Stomach (tissue), 9 donors: ENCODE results near the gene TBCD. TPM values are rescaled to one million over a fixed set of nuclear protein-coding genes. Genes with fewer than 3 reads are reported as not detected.

Experiments
- DNase-seq, 2 donors: peaks; one replicate each; pipeline versions ENCODE4 v3.0.0 to v3.0.0-alpha.2; 2013 to 2019
- H3K27ac ChIP-seq, 5 donors: fragments of 200-600 bp in 4 of 5; sonication (generic) in 4 of 5; one replicate each; pipeline ENCODE4 v1.5.1; 2013 to 2019; ENCODE audit warnings: mild to moderate bottlenecking in 1 of 5, moderate library complexity in 1 of 5
- H3K27me3 ChIP-seq, 3 donors: fragments of 200-600 bp; sonication (generic); one replicate each; pipeline ENCODE4 v1.5.1; 2017 to 2019; ENCODE audit warnings: mixed run types in 1 of 3
- H3K36me3 ChIP-seq, 4 donors: fragments of 200-600 bp; sonication (generic); 1 replicate in 3 of 4; 2 replicates in 1 of 4; pipeline ENCODE4 v1.5.1; 2016 to 2019
- H3K4me1 ChIP-seq, 4 donors: fragments of 200-600 bp; sonication (generic); one replicate each; pipeline ENCODE4 v1.5.1; 2016 to 2019
- H3K4me3 ChIP-seq, 4 donors: fragments of 200-600 bp; sonication (generic) in 3 of 4; one replicate each; pipeline ENCODE4 v1.5.1; 2016 to 2019; ENCODE audit warnings: mild to moderate bottlenecking in 1 of 4
- H3K9me3 ChIP-seq, 4 donors: fragments of 200-600 bp; sonication (generic); one replicate each; pipeline ENCODE4 v1.5.1; 2016 to 2019
- EP300 ChIP-seq: sonication (generic); formaldehyde crosslinking; IDR thresholded peaks from one replicate; pipeline ENCODE4 v1.6.1; 2017; ENCODE audit warnings: antibody characterized with exemption
- POLR2A ChIP-seq, 4 donors: fragments of 450-650 bp; IDR thresholded peaks; one replicate each; pipeline ENCODE4 v1.6.1; 2016; ENCODE audit warnings: antibody characterized with exemption in 4 of 4, control low read depth in 2 of 4, mild to moderate bottlenecking in 1 of 4, moderate library complexity in 1 of 4
- POLR2AphosphoS5 ChIP-seq, 3 donors: sonication (generic); formaldehyde crosslinking; IDR thresholded peaks; one replicate each; pipeline ENCODE4 v1.6.1; 2016; ENCODE audit warnings: antibody characterized with exemption in 3 of 3
- WGBS, 5 donors: extraction: QIAGEN DNeasy Blood & Tissue Kit in 3 of 5; methylation state at CpG; one replicate each; pipeline versions ENCODE4 v1.1.5 to v1.1.7; 2013 to 2018; 5-methylcytosine and 5-hydroxymethylcytosine counted together
- intact Hi-C: fragments of 100-400 bp; cut with DNase I; formaldehyde crosslinking; loops from one replicate; pipeline ENCODE4 v1.15.1; 2023; ENCODE audit warnings: low total_unique reads
- polyA plus RNA-seq, 3 donors: library from polyadenylated mRNA; stranded (reverse); fragments of 200-250 nt; gene quantifications; one replicate each; pipeline ENCODE4 v1.2.3, GENCODE V29; 2013
- total RNA-seq, 5 donors: library from RNA; depleted of rRNA; stranded (reverse); fragments of >200 nt; gene quantifications; one replicate each; pipeline versions ENCODE4 v1.1.0 to v1.2.3, GENCODE V29; 2014 to 2016
- TF ChIP-seq, protein P1 (sequence below), 7 experiments: fragments of 450-650 bp in 4 of 7; fragments of 200-600 bp in 3 of 7; sonication (generic) in 3 of 7; IDR thresholded peaks; one replicate each; pipeline ENCODE4 v1.5.1; 2016 to 2019; ENCODE audit warnings: antibody characterized with exemption in 7 of 7, control low read depth in 2 of 7, mild to moderate bottlenecking in 1 of 7
- donor health status: healthy with polysubstance abuse.
- donor health status: Bipolar disorder and iron deficiency.
- donor health status: healthy.

The TBCD gene
- total and polyA plus RNA-seq, 8 donors = 51.2 to 155 (median 101) TPM

DNA sequence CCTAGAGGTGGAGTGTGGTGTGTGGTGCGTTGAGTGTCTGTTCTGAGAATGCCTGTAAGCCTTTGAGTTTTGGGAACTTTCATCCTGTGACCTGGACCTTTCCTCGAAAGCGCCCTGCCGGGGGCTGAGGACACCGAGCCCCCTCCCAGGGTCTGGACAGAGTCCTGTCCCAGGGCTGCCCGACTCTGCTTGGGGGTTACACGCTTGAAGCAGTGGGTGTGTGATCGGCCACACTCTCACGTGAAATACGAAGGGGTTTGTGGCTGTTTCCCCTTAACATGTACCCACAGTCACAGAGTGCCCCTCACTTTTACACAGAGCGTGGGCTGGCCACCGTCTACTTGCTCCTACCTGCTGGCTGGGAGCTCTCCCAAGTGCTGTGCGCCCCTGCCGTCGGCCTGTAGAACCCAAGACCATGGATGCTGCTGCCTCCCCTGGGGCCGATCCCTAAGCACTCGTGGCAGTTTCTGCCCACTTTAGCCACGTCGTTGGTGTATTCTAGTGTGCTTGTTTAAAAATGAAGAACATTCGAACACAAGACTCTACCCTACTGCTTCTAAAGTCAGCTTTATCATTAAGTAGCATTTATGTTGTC lies 81.1 kb downstream of the TBCD start:
- TF ChIP-seq EP300 (no peak), POLR2A (IDR thresholded peaks at IDR 0.05) (no peak), POLR2AphosphoS5 (IDR thresholded peaks at IDR 0.05) (no peak)
- TF ChIP-seq, protein P1, sequence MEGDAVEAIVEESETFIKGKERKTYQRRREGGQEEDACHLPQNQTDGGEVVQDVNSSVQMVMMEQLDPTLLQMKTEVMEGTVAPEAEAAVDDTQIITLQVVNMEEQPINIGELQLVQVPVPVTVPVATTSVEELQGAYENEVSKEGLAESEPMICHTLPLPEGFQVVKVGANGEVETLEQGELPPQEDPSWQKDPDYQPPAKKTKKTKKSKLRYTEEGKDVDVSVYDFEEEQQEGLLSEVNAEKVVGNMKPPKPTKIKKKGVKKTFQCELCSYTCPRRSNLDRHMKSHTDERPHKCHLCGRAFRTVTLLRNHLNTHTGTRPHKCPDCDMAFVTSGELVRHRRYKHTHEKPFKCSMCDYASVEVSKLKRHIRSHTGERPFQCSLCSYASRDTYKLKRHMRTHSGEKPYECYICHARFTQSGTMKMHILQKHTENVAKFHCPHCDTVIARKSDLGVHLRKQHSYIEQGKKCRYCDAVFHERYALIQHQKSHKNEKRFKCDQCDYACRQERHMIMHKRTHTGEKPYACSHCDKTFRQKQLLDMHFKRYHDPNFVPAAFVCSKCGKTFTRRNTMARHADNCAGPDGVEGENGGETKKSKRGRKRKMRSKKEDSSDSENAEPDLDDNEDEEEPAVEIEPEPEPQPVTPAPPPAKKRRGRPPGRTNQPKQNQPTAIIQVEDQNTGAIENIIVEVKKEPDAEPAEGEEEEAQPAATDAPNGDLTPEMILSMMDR (IDR thresholded peaks at IDR 0.05) = no peak
- intact Hi-C loops = no loop called here
- H3K9me3 ChIP-seq = no peaks in the 10 kb centered on the region
- H3K27me3 ChIP-seq = no peaks in the 10 kb centered on the region
- no peak overlapping the region for H3K4me3 ChIP-seq
- no peak overlapping the region for H3K27ac ChIP-seq
- peaks cover 0 to 6% (median 3%) of the 10 kb centered on the region in 4 donors for H3K4me1 ChIP-seq
- no peak for DNase-seq
- 93 to 97% (median 94%) methylated on average over 17 to 20 of the region's 20 CpGs for WGBS, 5 donors
- peaks cover 5 to 37% (median 33%) of the 10 kb centered on the region in 4 donors for H3K36me3 ChIP-seq

DNA sequence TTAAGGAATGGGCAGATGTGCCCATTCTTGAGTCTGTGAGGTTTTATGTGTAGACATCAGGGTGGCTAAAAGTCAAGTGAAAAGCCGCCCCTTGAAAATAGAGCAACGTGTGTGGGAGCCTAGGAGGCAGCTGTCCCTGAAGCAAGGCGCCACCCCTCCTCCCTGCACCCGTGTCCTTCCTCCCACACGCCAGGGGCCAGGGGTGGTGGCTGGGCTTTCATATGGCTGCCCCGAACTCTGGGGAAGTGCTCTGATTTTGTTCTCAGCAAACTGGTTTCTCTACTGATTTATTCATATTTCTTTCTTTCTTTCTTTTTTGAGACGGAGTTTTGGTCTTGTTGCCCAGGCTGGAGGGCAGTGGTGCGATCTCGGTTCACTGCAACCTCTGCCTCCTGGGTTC lies 83.3 kb downstream of the TBCD start:
- intact Hi-C loops = no loop called here
- peaks cover 4 to 24% (median 23%) of the 10 kb centered on the region in 4 donors for H3K36me3 ChIP-seq
- H3K9me3 ChIP-seq = no peaks in the 10 kb centered on the region
- no peak for TF ChIP-seq EP300
- H3K27ac ChIP-seq = no peak overlapping the region
- 78 to 86% (median 83%) methylated on average over 9 of the region's 9 CpGs for WGBS, 5 donors
- H3K27me3 ChIP-seq = no peaks in the 10 kb centered on the region
- H3K4me1 ChIP-seq = peaks cover 0 to 5% (median 2%) of the 10 kb centered on the region in 4 donors
- DNase-seq = no peak
- no peak overlapping the region for H3K4me3 ChIP-seq

DNA sequence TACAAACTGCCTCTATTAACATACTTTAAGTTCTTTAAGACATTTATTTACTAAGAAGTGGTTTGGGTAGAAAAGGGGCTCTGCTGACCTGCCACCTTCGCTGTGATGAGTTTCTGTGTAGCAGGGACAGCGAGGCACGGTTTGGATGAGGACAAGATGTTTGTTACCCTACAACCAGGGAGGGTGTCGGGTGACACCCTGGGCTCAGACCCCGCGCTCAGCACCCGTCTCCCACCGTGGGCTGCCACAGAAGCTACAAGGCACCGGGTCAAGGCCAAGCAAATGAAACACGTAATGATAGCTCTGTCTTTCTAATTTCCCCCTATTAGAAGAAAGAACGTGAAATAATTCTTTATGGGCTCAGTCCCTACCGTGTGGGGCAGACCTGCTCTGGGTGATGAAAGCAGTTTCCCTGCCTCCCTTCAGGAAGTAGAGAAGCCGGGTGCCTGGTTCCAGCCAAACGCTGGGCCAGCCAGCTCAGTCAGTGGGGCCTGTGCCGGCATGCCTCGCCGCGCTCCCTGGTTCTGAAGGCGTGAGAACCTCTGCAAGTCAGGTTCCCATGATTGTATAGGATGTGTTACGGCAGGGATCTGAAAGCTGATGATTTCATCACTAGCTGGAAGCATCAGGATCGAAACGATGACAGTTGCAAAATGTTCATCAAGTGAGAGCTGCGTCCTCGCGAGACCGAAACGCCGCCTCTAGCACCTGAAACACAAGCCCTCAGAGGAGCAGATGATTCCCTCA lies 84.1 kb downstream of the TBCD start:
- intact Hi-C loops = no loop called here
- DNase-seq = peak in 1 of 2 donors; percentile 49
- no peak overlapping the region for H3K27ac ChIP-seq

DNA sequence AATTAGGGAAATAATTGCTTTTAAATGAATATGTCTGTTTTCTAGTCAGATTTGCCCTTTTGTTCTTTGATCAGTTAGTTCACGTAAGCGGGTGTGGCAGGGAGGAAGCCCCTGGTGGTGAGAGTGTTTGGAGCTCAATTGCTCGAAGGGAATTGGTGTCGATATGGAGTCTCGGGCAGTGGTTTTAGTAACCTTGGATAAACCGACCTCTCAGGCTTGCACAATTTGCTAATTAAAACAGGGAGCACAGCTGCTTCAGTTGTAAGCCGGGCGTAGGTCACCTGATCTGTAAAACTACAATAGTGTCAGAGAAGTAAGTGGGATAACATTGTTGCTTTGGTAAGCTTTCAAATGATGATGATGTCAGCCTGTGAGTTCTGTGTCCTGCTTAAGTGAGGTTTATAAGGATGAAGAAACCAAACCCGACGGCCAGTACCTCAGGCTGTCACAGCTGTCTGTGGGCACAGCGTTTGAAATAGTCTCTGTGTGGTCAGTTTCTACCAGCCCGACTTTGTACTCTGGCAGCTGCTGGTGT lies 85.0 kb downstream of the TBCD start:
- Histone ChIP-seq H3K9me3 (no peaks in the 10 kb centered on the region), H3K36me3 (peaks cover 4 to 19% (median 16%) of the 10 kb centered on the region in 4 donors), H3K27ac (peak overlapping the region in 1 of 5 donors; percentile 13), H3K27me3 (no peaks in the 10 kb centered on the region), H3K4me3 (no peak overlapping the region), H3K4me1 (no peaks in the 10 kb centered on the region)
- DNase-seq = no peak
- WGBS, 5 donors = 71 to 82% (median 80%) methylated on average over 12 of the region's 12 CpGs
- TF ChIP-seq POLR2A (IDR thresholded peaks at IDR 0.05) (no peak), POLR2AphosphoS5 (IDR thresholded peaks at IDR 0.05) (no peak), EP300 (no peak)
- TF ChIP-seq, protein P1 (IDR thresholded peaks at IDR 0.05) = no peak
- intact Hi-C loops = no loop called here

More for the DNA sequence above, 84.1 kb downstream of the TBCD start:
- no peaks in the 10 kb centered on the region for H3K4me1 ChIP-seq
- H3K9me3 ChIP-seq = no peaks in the 10 kb centered on the region
- no peak overlapping the region for H3K4me3 ChIP-seq
- no peak for TF ChIP-seq POLR2AphosphoS5 (IDR thresholded peaks at IDR 0.05)
- no peak for TF ChIP-seq EP300
- TF ChIP-seq POLR2A (IDR thresholded peaks at IDR 0.05) = no peak
- TF ChIP-seq, protein P1 (IDR thresholded peaks at IDR 0.05) = no peak
- H3K27me3 ChIP-seq = no peaks in the 10 kb centered on the region
- peaks cover 4 to 23% (median 18%) of the 10 kb centered on the region in 4 donors for H3K36me3 ChIP-seq
- 85 to 92% (median 88%) methylated on average over 28 of the region's 28 CpGs for WGBS, 5 donors
